ENCODE data around the gene CENPM.

Gene CENPM

DNA sequence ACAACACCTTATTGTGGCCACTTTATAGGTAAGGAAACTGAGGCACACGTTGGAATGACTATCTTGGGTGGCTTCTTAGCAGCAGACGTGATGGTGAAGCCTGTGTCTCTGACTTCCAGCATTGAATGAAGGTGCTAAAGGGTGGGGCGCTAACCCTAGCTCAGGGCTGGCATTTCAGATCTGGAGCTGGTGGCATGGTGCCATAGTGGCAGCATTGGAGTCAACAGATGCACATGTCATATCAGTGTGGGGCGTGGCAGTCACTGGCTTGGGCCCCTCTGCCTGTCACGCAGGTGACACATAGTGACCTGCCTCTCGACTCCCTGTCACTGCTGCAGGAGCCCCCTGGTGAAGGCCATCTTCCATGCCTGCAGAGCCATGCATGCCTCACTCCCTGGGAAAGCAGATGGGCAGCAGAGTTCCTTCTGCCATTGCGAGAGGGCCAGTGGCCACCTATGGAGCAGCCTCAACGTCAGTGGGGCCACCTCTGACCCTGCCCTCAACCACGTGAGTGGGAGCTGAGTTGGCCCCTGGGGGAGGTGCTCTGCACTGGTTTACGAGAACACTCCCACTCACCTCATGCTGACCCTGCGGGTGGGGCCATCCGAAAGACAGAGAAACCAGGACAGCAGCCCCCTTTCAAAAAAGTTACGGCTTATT lies 46.8 kb downstream of the CENPM start:
- no peak for DNase-seq (ENCODE audit: extremely low read depth, insufficient read length)
- no peak for TF ChIP-seq CTCF (IDR thresholded peaks at IDR 0.05; ENCODE audit: insufficient read depth, low read length, poor library complexity, severe bottlenecking)
- Histone ChIP-seq H3K27me3 (replicated peaks; ENCODE audit: control insufficient read depth, insufficient read depth, low read length) (no peaks in the 10 kb centered on the region), H3K36me3 (ENCODE audit: control insufficient read depth, insufficient read depth, low read length) (peaks cover 60% of the 10 kb centered on the region), H3K4me3 (replicated peaks; ENCODE audit: low read depth, low read length) (no peak overlapping the region)

GRCh38 chr22:41899110-41899509 lies 47.8 kb downstream of the CENPM start:
- Histone ChIP-seq H3K27me3 (replicated peaks; ENCODE audit: control insufficient read depth, insufficient read depth, low read length) (no peaks in the 10 kb centered on the region), H3K4me3 (replicated peaks; ENCODE audit: low read depth, low read length) (no peak overlapping the region), H3K36me3 (ENCODE audit: control insufficient read depth, insufficient read depth, low read length) (peaks cover 60% of the 10 kb centered on the region)
- DNase-seq (ENCODE audit: extremely low read depth, insufficient read length), result no peak
- TF ChIP-seq CTCF (IDR thresholded peaks at IDR 0.05; ENCODE audit: insufficient read depth, low read length, poor library complexity, severe bottlenecking), result no peak

GRCh38 chr22:41898645-41899044 lies 48.3 kb downstream of the CENPM start:
- no peak for TF ChIP-seq CTCF (IDR thresholded peaks at IDR 0.05; ENCODE audit: insufficient read depth, low read length, poor library complexity, severe bottlenecking)
- peaks cover 63% of the 10 kb centered on the region for H3K36me3 ChIP-seq (ENCODE audit: control insufficient read depth, insufficient read depth, low read length)
- H3K4me3 ChIP-seq (replicated peaks; ENCODE audit: low read depth, low read length), result no peak overlapping the region
- no peak for DNase-seq (ENCODE audit: extremely low read depth, insufficient read length)
- H3K27me3 ChIP-seq (replicated peaks; ENCODE audit: control insufficient read depth, insufficient read depth, low read length), result no peaks in the 10 kb centered on the region

- H3K36me3 ChIP-seq (ENCODE audit: control insufficient read depth, insufficient read depth, low read length), result peaks cover 45% of the 10 kb centered on the region
- no peak for TF ChIP-seq CTCF (IDR thresholded peaks at IDR 0.05; ENCODE audit: insufficient read depth, low read length, poor library complexity, severe bottlenecking)
- DNase-seq (ENCODE audit: extremely low read depth, insufficient read length), result no peak
- no peaks in the 10 kb centered on the region for H3K27me3 ChIP-seq (replicated peaks; ENCODE audit: control insufficient read depth, insufficient read depth, low read length)
- H3K4me3 ChIP-seq (replicated peaks; ENCODE audit: low read depth, low read length), result no peak overlapping the region
These were observed 53.2 kb downstream of the CENPM start for GRCh38 chr22:41893591-41894375.

DNA sequence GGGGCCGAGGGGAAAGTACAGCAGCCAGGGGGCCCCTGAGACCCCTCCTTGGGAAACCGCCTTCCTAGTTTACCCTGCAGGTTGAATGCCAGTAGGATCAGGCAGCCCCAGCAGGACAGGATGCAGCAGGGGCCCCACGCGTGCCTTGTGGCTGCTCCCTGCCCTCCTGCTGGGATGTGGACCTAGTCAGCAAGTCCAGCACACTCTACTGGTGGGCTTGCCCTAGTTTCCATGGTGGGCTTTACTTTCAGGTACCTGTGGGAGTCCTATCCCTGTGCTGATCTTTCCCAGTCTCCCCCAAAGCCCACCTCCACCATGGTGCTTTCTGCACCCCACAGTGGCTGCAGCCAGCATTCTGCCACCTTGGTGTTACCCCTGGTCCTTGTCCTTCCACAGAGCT lies 54.2 kb downstream of the CENPM start:
- no peak for DNase-seq (ENCODE audit: extremely low read depth, insufficient read length)
- H3K27me3 ChIP-seq (replicated peaks; ENCODE audit: control insufficient read depth, insufficient read depth, low read length), result no peaks in the 10 kb centered on the region
- H3K36me3 ChIP-seq (ENCODE audit: control insufficient read depth, insufficient read depth, low read length), result peaks cover 42% of the 10 kb centered on the region
- no peak for TF ChIP-seq CTCF (IDR thresholded peaks at IDR 0.05; ENCODE audit: insufficient read depth, low read length, poor library complexity, severe bottlenecking)
- no peak overlapping the region for H3K4me3 ChIP-seq (replicated peaks; ENCODE audit: low read depth, low read length)

Measured in GM06990 (cell line).